GM21526 (cell line): Measurements from ENCODE around the gene SLC15A3.

ENCODE experiments used
- ATAC-seq: cut with Tn5 transposase; IDR thresholded peaks from one replicate; pipeline ENCODE4 v1.9.1; 2021; ENCODE audit warnings: moderate library complexity; ENCODE audit not compliant: unreplicated experiment, low FRiP score

Gene SLC15A3

DNA sequence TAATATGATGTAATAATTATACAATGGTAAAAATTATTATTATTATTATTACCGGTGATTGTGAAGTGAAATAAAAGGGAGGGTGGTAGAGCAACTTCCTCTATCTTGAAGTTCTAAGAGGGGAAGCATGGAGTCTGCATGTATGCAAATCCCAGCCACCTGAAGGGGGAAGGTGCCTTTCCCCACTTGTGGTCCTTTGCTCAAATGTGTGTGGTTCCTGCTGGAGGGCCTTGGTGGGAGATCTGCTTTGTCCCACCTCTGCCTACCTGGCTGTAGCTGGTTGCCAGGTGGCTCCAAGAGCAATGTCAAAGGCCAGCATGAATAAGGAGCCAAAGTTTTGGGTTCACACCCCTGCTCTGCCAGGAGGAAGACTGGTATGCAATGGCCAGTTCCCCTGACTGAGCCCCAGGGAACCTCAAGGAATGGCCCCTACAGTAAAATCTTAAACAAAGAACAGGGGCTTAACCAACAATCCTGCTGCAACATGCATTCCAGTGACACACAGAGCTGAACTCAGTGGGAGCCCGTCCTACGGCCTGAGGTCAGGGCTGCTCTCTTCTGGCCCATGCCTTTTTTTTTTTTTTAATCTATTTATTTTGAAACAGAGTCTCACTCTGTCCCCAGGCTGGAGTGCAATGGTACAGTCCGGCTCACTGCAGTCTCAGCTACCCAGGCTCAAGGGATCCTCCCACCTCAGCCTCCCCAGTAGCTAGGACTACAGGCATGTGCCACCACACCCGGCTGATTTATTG is 19.2 kb downstream of the SLC15A3 start:
- ATAC-seq: no peak

DNA sequence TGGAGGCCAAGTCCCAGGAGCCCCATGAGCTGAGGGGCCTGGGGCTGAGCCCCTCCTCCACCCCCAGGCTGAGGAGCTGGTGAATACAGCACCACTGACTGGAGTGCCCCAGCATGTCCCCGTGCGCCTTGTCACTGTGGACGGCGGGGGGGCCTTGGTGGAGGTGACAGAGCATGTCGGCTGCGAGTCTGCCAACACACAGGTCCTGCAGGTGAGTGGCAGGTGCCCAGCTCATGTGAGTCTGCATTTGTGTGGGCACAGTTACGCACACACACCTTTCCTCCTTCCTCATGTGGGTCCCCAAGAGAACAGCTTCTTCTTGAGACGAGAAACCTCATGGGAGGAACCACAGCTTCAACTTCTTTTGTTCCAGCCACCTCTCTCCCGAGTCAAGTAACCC is 20.1 kb downstream of the SLC15A3 start:
- no peak for ATAC-seq

DNA sequence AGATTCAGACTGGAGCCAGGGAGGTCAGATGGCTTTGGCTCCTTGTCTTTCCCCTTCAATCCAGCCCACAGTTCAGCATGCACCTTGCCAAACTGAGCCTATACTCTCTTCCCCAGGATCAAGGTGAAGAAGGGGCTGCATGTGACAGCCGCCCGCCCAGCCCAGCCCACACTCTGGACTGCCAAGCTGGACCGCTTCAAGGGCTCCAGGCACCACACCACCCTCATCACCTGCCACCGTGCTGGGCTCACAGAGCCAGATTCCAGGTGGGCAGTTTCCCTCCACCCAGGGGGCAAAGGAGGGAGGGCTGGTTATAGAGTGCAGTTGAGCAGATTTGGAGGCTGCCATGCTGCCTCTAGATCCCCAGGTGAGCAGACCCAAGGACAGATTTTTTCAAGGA is 21.6 kb downstream of the SLC15A3 start:
- ATAC-seq: no peak

DNA sequence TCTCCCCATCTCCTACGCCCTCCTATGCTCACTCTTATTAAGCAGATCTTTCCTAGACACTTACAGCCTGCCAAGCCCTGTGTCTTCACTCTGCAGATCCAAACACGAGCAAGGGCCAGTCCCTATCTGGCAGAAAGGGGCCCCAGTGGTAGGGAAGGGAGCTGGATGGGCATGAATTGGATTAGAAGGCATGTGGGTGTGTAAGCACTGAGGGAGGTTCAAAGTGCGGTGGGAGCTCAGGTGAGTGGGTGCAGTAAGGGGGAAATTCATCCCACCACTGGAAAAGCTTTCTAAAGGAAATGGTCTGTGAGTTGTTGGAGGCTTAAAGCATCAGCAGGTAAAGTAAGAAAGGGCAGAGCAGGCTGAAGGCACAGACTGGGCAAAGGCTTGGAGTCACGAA is 22.2 kb downstream of the SLC15A3 start:
- no peak for ATAC-seq

- no peak for ATAC-seq
Observed at GRCh38 chr11:60928563-60929001, 23.4 kb downstream of the SLC15A3 start.

- no peak for ATAC-seq
Observed at GRCh38 chr11:60927600-60927999, 24.4 kb downstream of the SLC15A3 start.

- ATAC-seq: no peak
Observed at GRCh38 chr11:60927061-60927592, 24.8 kb downstream of the SLC15A3 start.

GRCh38 chr11:60926500-60926899 is 25.5 kb downstream of the SLC15A3 start:
- no peak for ATAC-seq

DNA sequence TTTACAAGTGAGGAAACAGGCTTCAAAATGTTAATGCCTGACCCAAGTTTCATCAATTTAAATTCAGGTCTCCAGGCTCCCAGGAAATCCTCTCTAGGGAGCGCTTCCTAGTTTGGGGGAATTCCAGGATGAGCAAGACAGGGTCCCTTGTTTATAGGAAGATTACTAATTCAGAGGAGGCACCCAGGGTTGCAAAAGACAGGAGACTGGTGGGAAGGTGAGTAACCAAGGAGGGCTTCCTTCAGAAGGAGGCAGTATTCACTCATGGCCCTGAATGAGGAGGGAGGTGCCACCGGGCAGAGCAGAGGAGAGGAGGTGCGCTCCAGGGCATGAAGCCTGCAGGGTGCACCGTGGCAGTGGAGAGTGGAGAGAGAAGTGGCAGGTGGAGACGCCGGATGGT is 26.1 kb downstream of the SLC15A3 start:
- ATAC-seq: no peak

DNA sequence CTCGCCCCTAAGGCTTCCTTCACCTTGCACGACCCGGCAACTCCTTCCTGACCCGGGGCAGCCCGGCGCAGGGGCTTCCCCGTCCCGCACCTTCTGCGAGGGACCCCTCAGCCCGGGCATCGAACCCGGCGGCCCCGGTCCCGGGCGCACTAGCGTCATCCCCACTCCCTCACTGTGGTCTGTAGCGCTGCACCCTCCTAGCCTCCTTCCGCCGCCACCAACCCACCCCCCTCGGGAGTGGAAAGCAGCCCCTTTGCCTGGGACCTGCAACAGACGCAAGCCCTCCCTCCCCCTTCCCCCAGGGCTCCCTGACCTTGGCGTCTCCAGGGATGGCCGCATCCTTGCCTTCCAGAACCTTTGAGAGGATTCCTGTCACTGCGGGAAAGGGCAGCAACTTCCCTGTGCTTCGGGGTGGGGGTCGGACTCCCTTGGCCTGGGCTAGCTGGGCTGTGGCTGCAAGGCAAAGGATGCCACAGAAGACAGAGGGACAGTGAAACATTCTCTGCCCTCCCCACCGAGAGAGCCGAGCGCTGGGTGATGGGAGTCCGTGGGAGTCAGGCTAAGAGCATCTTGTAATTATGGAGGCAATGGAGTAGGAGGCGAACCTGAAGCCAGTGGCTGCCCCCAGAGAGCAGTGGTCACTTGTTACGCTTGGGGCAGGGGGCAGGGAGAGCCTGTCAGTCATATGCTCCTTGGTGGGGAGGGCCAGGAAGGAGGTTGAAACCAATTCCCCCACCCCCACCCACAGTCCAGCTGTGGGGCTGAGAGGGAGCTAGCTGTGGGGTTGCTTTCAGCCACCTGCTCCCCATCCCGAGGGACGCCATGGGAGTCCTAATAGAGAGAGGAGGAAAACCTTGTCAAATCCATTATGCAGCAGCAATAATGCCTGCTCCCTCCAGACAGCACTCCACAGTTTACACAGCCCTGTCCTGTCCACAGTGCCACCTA is 26.8 kb downstream of the SLC15A3 start:
- no peak for ATAC-seq

GRCh38 chr11:60924110-60924905 is 27.7 kb downstream of the SLC15A3 start, which contains the start of gene TMEM132A:
TSS of gene TMEM132A (plus strand) at chr11:60924460. CDS start at chr11:60924634, 174 bp downstream.
- ATAC-seq: no peak

DNA sequence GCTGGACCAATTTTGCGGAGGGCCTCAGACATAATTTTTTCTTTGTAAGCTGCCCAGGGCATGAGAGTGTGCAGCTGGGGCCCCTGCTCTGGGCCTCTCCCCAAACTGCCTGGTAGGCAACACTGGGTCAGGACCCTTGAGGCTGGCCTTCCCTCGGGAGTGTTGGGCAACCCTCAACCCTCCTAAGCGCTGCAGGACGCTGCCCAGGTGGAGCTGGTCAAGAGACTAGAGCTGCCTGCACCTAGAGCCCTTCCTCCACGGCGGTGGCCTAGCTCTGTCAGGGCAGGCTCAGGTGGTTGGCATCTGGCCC is 28.2 kb downstream of the SLC15A3 start:
- no peak for ATAC-seq

DNA sequence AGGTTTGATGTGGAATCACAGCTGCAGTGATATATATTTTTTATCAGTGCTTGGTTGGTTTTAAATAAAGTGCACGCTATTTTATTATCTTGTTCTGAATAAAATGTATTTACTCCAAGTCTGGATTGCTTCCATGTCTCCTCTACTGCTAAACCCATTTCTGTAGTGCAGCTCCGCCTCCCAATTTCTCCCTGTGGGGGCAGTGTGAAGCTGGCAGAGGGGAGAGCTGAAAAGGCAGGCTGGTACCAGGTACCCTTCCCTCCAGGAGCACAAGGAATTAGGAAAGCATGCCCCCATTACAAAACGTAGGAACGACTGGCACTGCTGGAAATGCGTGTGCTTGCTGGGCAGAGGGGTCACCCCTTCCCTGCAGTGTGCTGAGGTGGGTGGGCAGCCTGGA is 28.6 kb downstream of the SLC15A3 start:
- no peak for ATAC-seq

- ATAC-seq: no peak
Observed at GRCh38 chr11:60922906-60923305, 29.1 kb downstream of the SLC15A3 start.

DNA sequence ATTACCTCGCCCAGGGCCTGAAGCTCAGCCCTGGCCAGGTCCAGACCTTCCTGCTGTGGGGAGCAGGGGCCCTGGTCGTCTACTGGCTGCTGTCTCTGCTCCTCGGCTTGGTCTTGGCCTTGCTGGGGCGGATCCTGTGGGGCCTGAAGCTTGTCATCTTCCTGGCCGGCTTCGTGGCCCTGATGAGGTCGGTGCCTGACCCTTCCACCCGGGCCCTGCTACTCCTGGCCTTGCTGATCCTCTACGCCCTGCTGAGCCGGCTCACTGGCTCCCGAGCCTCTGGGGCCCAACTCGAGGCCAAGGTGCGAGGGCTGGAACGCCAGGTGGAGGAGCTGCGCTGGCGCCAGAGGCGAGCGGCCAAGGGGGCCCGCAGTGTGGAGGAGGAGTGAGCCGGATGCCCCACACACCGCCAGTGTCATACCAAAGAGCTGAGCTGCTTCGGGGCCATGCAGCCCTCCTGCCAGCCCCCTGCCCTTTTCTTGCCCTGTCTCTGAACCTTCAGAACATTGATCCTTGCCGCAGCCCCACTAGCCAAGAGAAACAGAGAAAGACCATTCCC is 30.1 kb downstream of the SLC15A3 start:
- ATAC-seq: no peak

DNA sequence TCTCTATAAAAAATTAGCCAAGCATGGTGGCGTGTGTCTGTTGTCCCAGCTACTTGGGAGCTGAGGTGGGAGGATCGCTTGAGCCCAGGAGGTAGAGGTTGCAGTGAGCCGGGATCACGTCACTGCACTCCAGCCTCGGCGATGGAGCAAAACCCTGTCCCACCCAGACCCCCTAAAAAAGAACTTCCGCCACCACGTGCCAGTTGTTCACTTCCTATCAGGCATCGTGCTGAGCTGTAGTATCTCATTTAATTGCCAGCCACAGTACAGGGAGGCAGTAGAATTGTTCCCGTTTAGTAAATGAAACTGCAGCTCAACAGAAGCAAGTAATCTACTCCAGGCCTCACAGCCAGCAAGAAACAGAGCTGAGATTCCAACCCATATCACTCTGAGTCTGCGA is 30.7 kb downstream of the SLC15A3 start:
- no peak for ATAC-seq

GRCh38 chr11:60919956-60920355 is 32.0 kb downstream of the SLC15A3 start:
- ATAC-seq: no peak

GRCh38 chr11:60919320-60919719 is 32.7 kb downstream of the SLC15A3 start:
- no peak for ATAC-seq

- ATAC-seq: no peak
Observed at GRCh38 chr11:60918939-60919265, 33.1 kb downstream of the SLC15A3 start.

DNA sequence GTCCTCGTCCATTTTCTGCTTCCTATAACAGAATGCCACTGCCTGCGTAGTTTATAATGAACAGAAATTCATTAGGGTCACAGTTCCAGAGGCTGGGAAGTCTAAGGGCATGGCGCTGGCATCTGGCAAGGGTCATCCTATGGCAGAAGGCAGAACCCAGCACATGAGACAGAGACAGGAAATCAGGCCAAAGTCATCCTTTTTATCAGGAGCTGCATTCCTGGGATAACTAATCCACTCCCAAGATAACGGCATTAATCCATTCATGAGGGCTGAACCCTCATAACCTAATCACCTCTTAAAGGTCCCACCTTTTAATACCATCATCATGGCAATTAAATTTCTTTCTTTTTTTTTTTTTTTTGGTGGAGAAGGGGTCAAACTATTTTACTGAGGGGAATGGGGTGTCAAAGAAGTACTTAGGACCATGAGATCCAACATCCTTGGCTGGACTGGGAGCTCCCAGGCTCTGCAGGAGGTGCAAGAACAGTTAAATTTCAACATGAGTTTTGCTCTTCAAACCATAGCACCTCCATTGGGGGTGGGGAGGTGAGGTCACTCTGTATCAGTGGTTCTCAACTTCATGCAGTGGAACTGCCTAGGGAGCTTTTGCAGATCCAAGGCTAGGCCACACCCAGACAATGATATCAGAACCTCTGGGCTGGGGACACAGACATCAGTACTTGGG is 33.6 kb downstream of the SLC15A3 start:
- ATAC-seq: no peak
